ENCODE results near the gene FBXL16.

DNA sequence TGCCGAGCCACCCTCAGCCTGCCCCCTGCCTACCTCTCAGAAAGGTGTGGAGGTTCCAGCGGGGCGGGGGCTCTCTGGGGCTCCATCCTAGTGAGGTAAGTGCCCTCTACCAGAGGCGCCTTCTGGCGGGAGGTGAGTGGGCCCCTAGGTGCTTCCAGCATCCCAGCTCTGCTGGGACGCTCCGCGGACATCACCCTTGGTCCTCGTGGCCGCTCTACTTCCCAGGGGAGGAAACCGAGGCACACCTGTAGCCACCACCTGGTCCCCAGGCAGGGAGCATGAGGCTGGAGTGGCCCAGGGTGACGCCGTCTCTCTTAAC is 62.6 kb downstream of the FBXL16 start:
- TF ChIP-seq, protein P1, sequence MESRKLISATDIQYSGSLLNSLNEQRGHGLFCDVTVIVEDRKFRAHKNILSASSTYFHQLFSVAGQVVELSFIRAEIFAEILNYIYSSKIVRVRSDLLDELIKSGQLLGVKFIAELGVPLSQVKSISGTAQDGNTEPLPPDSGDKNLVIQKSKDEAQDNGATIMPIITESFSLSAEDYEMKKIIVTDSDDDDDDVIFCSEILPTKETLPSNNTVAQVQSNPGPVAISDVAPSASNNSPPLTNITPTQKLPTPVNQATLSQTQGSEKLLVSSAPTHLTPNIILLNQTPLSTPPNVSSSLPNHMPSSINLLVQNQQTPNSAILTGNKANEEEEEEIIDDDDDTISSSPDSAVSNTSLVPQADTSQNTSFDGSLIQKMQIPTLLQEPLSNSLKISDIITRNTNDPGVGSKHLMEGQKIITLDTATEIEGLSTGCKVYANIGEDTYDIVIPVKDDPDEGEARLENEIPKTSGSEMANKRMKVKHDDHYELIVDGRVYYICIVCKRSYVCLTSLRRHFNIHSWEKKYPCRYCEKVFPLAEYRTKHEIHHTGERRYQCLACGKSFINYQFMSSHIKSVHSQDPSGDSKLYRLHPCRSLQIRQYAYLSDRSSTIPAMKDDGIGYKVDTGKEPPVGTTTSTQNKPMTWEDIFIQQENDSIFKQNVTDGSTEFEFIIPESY (IDR thresholded peaks at IDR 0.05) = no peak
- TF ChIP-seq JUND (IDR thresholded peaks at IDR 0.05) = no peak

Measured in liver (tissue), 2 donors.